Stimulated activated CD8-positive, alpha-beta memory T cell treated with anti-CD3 and anti-CD28 coated beads, Interleukin-4, amount 100 ng/mL, for 1 hour (primary cell): ENCODE data around the gene FMN2.
"Not testable (repeated sequence)": the region's sequence is repeated elsewhere in the genome, so short reads cannot be mapped to it uniquely, and the experiment has no call there.

ENCODE experiments used
- DNase-seq, 2 donors: peaks; one replicate each; pipeline ENCODE4 v3.0.0-alpha.2; 2020; ENCODE audit warnings: low read depth in 2 of 2, low spot score in 1 of 2

Gene FMN2

GRCh38 chr1:240244968-240245628, 153.4 kb downstream of the FMN2 start:
- DNase-seq = no peak

- DNase-seq = no peak
Observed at GRCh38 chr1:240245629-240246020, 153.9 kb downstream of the FMN2 start.

GRCh38 chr1:240247899-240248298, 156.2 kb downstream of the FMN2 start:
- no peak for DNase-seq

GRCh38 chr1:240254006-240254405, 162.3 kb downstream of the FMN2 start:
- no peak for DNase-seq

GRCh38 chr1:240254778-240255291, 163.2 kb downstream of the FMN2 start:
- DNase-seq = no peak

- DNase-seq = no peak
Observed at GRCh38 chr1:240255922-240256321, 164.2 kb downstream of the FMN2 start.

GRCh38 chr1:240256836-240257503, 165.3 kb downstream of the FMN2 start:
- DNase-seq = no peak

- no peak for DNase-seq
Observed at GRCh38 chr1:240258910-240259309, 167.2 kb downstream of the FMN2 start.

- not testable (repeated sequence) for DNase-seq
Observed at GRCh38 chr1:240264494-240264893, 172.8 kb downstream of the FMN2 start.

GRCh38 chr1:240271081-240271480, 179.4 kb downstream of the FMN2 start:
- DNase-seq = no peak

- DNase-seq = no peak
Observed at GRCh38 chr1:240274569-240274968, 182.9 kb downstream of the FMN2 start.

GRCh38 chr1:240275219-240275618, 183.5 kb downstream of the FMN2 start:
- DNase-seq = not testable (repeated sequence)

GRCh38 chr1:240278082-240278481, 186.4 kb downstream of the FMN2 start:
- DNase-seq = no peak

GRCh38 chr1:240280560-240281322, 189.1 kb downstream of the FMN2 start:
- no peak for DNase-seq

GRCh38 chr1:240282061-240282830, 190.6 kb downstream of the FMN2 start:
- no peak for DNase-seq

GRCh38 chr1:240284656-240285414, 193.2 kb downstream of the FMN2 start:
- no peak for DNase-seq

- no peak for DNase-seq
Observed at GRCh38 chr1:240285540-240285939, 193.9 kb downstream of the FMN2 start.

- no peak for DNase-seq
Observed at GRCh38 chr1:240287722-240288121, 196.0 kb downstream of the FMN2 start.

GRCh38 chr1:240293706-240294105, 202.0 kb downstream of the FMN2 start:
- DNase-seq = no peak

- no peak for DNase-seq
Observed at GRCh38 chr1:240294566-240294965, 202.9 kb downstream of the FMN2 start.
